K562 (cell line): Measurements from ENCODE around the gene ORC3. TPM values are rescaled to one million over a fixed set of nuclear protein-coding genes. Genes with fewer than 3 reads are reported as not detected.

Source experiments
- ARID1B ChIP-seq: fragments of 450-650 bp; IDR thresholded peaks from 2 replicates; pipeline ENCODE4 v1.6.1; 2016; ENCODE audit warnings: antibody characterized with exemption, mild to moderate bottlenecking, inconsistent platforms
- CTCFL ChIP-seq: IDR thresholded peaks from 2 replicates; pipeline ENCODE4 v1.6.1; 2011; ENCODE audit warnings: borderline replicate concordance, low read depth, mild to moderate bottlenecking, moderate library complexity, low read length; ENCODE audit not compliant: insufficient read depth, poor library complexity, severe bottlenecking
- DLX4 ChIP-seq: fragments of 250-450 bp; sonication (Bioruptor Pico); IDR thresholded peaks from 2 replicates; pipeline ENCODE4 v1.6.1; 2021; ENCODE audit warnings: mild to moderate bottlenecking
- FIP1L1 ChIP-seq: fragments of 200-400 bp; formaldehyde crosslinking; IDR thresholded peaks from 2 replicates; pipeline ENCODE4 v1.6.1; 2018; ENCODE audit warnings: mild to moderate bottlenecking, low read depth, low read length; ENCODE audit not compliant: poor library complexity, severe bottlenecking
- FOXA3 ChIP-seq, 2 experiments: fragments of 450-650 bp in 1 of 2; sonication (generic) in 1 of 2; formaldehyde crosslinking; IDR thresholded peaks in 1 of 2; conservative IDR thresholded peaks in 1 of 2; 2 replicates each; pipeline versions ENCODE4 v1.4.0 to v1.8.0; 2020 to 2022; ENCODE audit warnings: mild to moderate bottlenecking in 2 of 2, missing genetic modification reagents in 1 of 2
- PCBP1 ChIP-seq: fragments of 200-400 bp; formaldehyde crosslinking; IDR thresholded peaks from 2 replicates; pipeline ENCODE4 v1.6.1; 2018; ENCODE audit warnings: mild to moderate bottlenecking, low read depth, low read length; ENCODE audit not compliant: poor library complexity, severe bottlenecking
- RBM14 ChIP-seq: fragments of 200-400 bp; formaldehyde crosslinking; IDR thresholded peaks from 2 replicates; pipeline ENCODE4 v1.6.1; 2018; ENCODE audit warnings: low read depth, mild to moderate bottlenecking, low read length, moderate library complexity, borderline replicate concordance; ENCODE audit not compliant: insufficient read depth
- SP1 ChIP-seq: sonication (generic); formaldehyde crosslinking; IDR thresholded peaks from 2 replicates; pipeline ENCODE4 v1.8.1; 2022; ENCODE audit warnings: mild to moderate bottlenecking, missing genetic modification reagents
- SREBF1 ChIP-seq: fragments of 150-350 bp; IDR thresholded peaks from 2 replicates; pipeline ENCODE4 v1.6.1; 2014; ENCODE audit warnings: antibody characterized with exemption, low read depth, low read length, borderline replicate concordance
- YBX1 ChIP-seq: fragments of 450-650 bp; IDR thresholded peaks from 2 replicates; pipeline ENCODE4 v1.7.1; 2016; ENCODE audit warnings: mild to moderate bottlenecking
- ZBTB34 ChIP-seq: fragments of 250-450 bp; sonication (Bioruptor Pico); IDR thresholded peaks from 2 replicates; pipeline ENCODE4 v1.8.0; 2021; ENCODE audit warnings: mild to moderate bottlenecking, moderate library complexity
- ZEB2 ChIP-seq: fragments of 450-650 bp; IDR thresholded peaks from 2 replicates; pipeline ENCODE4 v1.6.1; 2016
- ZNF263 ChIP-seq: sonication (generic); formaldehyde crosslinking; IDR thresholded peaks from 2 replicates; pipeline ENCODE4 v1.8.0; 2022; ENCODE audit warnings: mild to moderate bottlenecking, missing genetic modification reagents, borderline replicate concordance
- ZNF347 ChIP-seq: fragments of 450-650 bp; formaldehyde crosslinking; IDR thresholded peaks from 2 replicates; pipeline ENCODE4 v1.4.0; 2020; ENCODE audit warnings: low read depth, mild to moderate bottlenecking, moderate library complexity
- ZNF764 ChIP-seq: fragments of 250-450 bp; sonication (Bioruptor Pico); IDR thresholded peaks from 2 replicates; pipeline ENCODE4 v1.4.0; 2020; ENCODE audit warnings: low read depth, mild to moderate bottlenecking, moderate library complexity
- polyA plus RNA-seq, 8 experiments: library from polyadenylated mRNA; depleted of rRNA in 4 of 8; stranded (reverse) in 5 of 8; unstranded in 3 of 8; fragments of >200 nt; fragmentation: Nextera tagmentation in 2 of 8; fragmentation: Illumina TruSeq in 1 of 8; extraction: Ambion mirVana in 2 of 8; extraction: Trizol in 1 of 8; gene quantifications; 2 replicates each; pipeline versions ENCODE4 v1.2.1 to v1.2.3, GENCODE V29; 2011 to 2014; ENCODE audit warnings: inconsistent platforms in 1 of 8, missing spikeins in 1 of 8
- total RNA-seq, 7 experiments: library from RNA; depleted of rRNA in 6 of 7; stranded (reverse); fragments of >200 nt in 6 of 7; fragmentation: Illumina TruSeq in 2 of 7; extraction: Trizol in 2 of 7; gene quantifications; 2 replicates each; pipeline versions ENCODE4 v1.2.1 to v1.2.3, GENCODE V29; 2011 to 2021; ENCODE audit warnings: low replicate concordance in 1 of 7
- TF ChIP-seq, protein P1 (sequence below): sonication (generic); formaldehyde crosslinking; IDR thresholded peaks from 2 replicates; pipeline ENCODE4 v1.9.0; 2022; ENCODE audit warnings: mild to moderate bottlenecking, missing genetic modification reagents
- TF ChIP-seq, protein P2 (sequence below): sonication (generic); formaldehyde crosslinking; IDR thresholded peaks from 2 replicates; pipeline ENCODE4 v1.8.1; 2023; ENCODE audit warnings: mild to moderate bottlenecking, missing genetic modification reagents
- TF ChIP-seq, protein P3 (sequence below): sonication (generic); formaldehyde crosslinking; IDR thresholded peaks from 2 replicates; pipeline ENCODE4 v1.8.0; 2022; ENCODE audit warnings: mild to moderate bottlenecking, missing genetic modification reagents

Gene ORC3
- total and polyA plus RNA-seq, 9 of the 15 experiments (the other 6 are each of a cell fraction or from before 2014, with no cell fraction given), result 28.8 to 159 (median 74.8) TPM

- TF ChIP-seq ZNF347 (CRISPR knock-in tag) (no peak), SREBF1 (no peak), YBX1 (no peak), ZNF263 (peak; percentile 72; the same call in 1 of the 2 replicates), ZNF764 (CRISPR knock-in tag) (no peak), ZBTB34 (CRISPR knock-in tag) (no peak), ZEB2 (no peak), SP1 (CRISPR knock-in tag) (peak; percentile 96), FOXA3 (CRISPR knock-in tag; conservative IDR thresholded peaks at IDR 0.05 in 1 of 2, IDR thresholded peaks at IDR 0.05 in 1 of 2) (0 out of 4 replicates have a peak, but pooled peaks of 1 of the 2 experiments have one; percentile 10), DLX4 (CRISPR knock-in tag) (no peak), PCBP1 (peak; percentile 54), FIP1L1 (peak; percentile 57), CTCFL (no peak), RBM14 (no peak), ARID1B (0 out of 2 replicates have a peak, but pooled peaks have one; percentile 3)
- TF ChIP-seq, protein P1, sequence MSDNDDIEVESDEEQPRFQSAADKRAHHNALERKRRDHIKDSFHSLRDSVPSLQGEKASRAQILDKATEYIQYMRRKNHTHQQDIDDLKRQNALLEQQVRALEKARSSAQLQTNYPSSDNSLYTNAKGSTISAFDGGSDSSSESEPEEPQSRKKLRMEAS (CRISPR knock-in tag), result no peak; the same call in 1 of the 2 replicates
- TF ChIP-seq, protein P2, sequence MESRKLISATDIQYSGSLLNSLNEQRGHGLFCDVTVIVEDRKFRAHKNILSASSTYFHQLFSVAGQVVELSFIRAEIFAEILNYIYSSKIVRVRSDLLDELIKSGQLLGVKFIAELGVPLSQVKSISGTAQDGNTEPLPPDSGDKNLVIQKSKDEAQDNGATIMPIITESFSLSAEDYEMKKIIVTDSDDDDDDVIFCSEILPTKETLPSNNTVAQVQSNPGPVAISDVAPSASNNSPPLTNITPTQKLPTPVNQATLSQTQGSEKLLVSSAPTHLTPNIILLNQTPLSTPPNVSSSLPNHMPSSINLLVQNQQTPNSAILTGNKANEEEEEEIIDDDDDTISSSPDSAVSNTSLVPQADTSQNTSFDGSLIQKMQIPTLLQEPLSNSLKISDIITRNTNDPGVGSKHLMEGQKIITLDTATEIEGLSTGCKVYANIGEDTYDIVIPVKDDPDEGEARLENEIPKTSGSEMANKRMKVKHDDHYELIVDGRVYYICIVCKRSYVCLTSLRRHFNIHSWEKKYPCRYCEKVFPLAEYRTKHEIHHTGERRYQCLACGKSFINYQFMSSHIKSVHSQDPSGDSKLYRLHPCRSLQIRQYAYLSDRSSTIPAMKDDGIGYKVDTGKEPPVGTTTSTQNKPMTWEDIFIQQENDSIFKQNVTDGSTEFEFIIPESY (CRISPR knock-in tag), result peak; percentile 7; the same call in 1 of the 2 replicates
- TF ChIP-seq, protein P3, sequence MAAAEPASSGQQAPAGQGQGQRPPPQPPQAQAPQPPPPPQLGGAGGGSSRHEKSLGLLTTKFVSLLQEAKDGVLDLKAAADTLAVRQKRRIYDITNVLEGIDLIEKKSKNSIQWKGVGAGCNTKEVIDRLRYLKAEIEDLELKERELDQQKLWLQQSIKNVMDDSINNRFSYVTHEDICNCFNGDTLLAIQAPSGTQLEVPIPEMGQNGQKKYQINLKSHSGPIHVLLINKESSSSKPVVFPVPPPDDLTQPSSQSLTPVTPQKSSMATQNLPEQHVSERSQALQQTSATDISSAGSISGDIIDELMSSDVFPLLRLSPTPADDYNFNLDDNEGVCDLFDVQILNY (CRISPR knock-in tag), result no peak
Measured at GRCh38 chr6:87701676-87702588, 112.0 kb downstream of the ORC3 start, which contains the start of gene AKIRIN2 (continued).
